CD4-positive, alpha-beta T cell treated with Interleukin-17A for 4 hours (primary cell): ENCODE measurements around the gene OTOA.
A peak's percentile ranks its signal among the peaks of the same experiment; 100 is the strongest.
"Not testable (repeated sequence)": the region's sequence is repeated elsewhere in the genome, so short reads cannot be mapped to it uniquely, and the experiment has no call there.

Experiments used
- DNase-seq: peaks from one replicate; pipeline ENCODE4 v3.0.0-alpha.2; 2020; ENCODE audit warnings: mixed read lengths

Gene OTOA

GRCh38 chr16:21683184-21683583, 19.4 kb downstream of the OTOA start:
- DNase-seq = no peak

GRCh38 chr16:21684199-21684598, 20.4 kb downstream of the OTOA start:
- DNase-seq = peak; percentile 60

DNA sequence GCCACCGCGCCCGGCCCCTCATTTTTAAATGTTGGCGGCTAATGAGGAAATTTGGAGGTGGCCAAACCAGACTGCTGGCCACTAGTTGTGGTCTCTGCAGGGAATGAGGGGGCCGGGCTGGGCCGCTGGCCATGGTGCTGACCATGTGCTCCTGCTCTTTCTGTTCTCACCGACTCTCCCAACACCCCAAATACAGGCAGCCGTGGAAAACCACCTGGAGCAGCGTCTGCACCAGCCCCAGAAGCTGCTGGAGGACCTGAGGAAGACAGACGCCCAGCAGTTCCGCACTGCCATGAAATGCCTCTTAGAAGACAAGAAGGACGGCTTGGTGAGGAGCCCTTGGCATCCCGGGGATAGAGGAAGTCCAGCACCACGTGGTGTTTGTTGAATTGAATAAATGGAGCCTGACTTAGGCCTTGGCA, 21.3 kb downstream of the OTOA start:
- DNase-seq = no peak

DNA sequence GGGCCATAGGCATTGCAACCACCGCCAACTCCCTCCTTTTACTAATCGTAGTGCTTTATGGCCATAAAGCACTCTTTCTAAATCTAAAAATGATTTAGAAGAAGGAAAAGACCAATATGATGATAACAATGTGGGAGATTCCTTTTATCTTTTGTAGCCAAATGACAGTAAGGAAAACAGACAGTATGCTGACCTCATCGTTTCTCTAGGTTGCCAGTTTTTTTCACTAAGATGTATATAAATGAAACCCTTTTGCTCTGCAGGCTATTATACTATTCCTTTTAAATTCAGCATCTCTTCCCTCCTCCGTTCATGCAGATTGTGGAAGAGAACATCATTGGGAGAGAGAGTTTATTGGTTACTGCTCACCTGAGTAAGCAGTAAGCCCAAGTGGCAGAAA, 25.3 kb downstream of the OTOA start:
- DNase-seq = no peak

DNA sequence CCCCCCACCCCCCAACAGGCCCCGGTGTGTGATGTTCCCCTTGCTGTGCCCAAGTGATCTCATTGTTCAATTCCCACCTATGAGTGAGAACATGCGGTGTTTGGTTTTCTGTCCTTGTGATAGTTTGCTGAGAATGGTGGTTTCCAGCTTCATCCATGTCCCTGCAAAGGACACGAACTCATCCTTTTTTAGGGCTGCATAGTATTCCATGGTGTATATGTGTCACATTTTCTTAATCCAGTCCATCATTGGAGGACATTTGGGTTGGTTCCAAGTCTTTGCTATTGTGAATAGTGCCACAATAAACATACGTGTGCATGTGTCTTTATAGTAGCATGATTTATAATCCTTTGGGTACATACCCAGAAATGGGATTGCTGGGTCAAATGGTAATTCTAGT, 27.2 kb downstream of the OTOA start:
- DNase-seq = not testable (repeated sequence)

DNA sequence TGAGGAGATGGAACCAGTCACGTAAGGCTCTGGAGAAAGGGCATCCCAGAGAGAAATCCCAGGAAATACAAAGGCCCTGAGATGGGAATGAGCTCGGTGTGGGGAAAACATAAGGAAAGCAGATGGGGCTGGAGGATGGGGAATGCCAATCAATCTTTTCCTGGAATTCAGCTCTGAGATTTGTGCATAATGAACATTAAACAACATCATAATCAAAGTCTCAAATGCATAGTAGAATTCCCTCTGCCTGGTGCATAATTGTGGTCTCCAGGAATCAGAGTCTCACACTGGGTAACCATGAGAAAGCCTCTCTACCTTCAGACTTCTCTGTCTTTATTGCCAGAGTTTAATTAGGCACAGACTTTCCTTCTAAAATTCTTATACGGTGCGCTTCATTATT, 30.8 kb downstream of the OTOA start:
- DNase-seq = no peak

GRCh38 chr16:21697032-21697431, 33.3 kb downstream of the OTOA start:
- DNase-seq = no peak

DNA sequence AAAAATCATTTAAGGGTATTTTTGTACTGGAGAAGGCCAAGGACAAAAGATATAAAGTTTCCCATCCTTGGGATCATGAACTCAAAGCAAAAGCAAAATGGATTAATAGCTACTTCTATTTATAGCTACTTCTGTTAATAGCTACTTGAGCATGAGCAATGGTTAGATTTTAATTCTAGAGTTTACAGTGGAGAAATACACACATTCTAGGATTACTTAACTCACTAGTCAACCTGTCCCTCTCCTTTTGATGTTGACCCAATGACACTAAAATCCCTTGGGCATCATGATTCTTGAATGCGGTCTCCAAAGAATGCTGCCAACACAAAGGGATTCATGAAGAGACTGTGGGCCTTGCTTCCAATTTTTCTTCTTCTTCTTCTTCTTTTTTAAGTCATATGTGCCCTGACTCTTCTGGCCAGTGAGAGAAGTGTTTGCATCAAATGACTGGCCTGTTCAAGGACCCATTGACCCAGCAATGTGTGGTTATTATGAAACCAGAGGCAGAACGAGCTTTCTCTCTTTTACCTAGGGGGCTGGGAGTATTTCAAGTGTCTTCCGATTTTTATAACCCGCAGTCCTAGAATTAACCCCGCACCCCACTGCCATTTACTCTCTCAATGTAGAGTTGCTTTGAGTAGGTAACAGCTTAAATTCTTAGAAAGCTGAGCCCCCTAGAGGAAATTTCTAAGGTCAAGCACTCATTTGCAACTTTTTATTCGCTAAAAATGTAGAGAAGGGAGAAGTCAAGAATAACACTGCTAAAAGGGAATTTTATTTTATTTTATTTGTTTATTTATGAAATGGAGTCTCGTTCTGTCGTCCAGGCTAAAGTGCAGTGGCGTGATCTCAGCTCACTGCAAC, 34.6 kb downstream of the OTOA start:
- DNase-seq = no peak

GRCh38 chr16:21701271-21701670, 37.5 kb downstream of the OTOA start:
- DNase-seq = no peak

DNA sequence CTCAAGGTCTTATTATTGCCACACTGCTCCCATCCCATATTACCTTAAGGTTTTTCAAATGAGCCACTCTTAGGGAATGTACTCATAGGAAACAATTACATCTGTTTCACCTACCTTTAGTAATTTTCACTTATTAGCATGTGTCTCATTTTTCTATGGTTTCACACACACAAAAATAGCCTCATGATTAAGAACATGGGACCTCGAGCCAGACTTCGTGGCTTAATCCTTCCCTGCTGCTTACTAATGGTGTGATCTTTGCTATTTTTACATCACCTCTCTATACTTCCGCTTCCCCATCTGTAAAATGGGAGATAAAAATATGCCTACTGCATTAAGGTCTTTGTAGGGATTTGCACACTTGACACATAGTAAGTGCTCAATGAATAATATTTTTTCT, 38.5 kb downstream of the OTOA start:
- DNase-seq = no peak

DNA sequence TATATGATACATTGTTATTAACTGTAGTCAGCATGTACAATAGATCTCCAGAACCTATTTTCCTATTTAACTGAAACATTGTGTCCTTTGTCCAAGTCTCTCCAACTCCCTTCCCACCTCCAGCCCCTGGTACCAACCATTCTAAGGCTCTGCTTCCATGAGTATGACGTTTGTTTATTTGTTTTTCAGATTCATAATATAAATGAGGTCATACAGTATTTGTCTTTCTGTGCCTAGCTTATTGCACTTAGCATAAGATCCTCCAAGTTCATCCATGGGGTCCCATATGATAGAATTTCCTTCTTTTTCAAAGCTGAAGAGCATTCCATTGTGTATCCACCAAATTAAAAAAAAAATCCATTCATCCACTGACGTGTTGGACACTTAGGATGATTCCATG, 39.4 kb downstream of the OTOA start:
- DNase-seq = no peak

DNA sequence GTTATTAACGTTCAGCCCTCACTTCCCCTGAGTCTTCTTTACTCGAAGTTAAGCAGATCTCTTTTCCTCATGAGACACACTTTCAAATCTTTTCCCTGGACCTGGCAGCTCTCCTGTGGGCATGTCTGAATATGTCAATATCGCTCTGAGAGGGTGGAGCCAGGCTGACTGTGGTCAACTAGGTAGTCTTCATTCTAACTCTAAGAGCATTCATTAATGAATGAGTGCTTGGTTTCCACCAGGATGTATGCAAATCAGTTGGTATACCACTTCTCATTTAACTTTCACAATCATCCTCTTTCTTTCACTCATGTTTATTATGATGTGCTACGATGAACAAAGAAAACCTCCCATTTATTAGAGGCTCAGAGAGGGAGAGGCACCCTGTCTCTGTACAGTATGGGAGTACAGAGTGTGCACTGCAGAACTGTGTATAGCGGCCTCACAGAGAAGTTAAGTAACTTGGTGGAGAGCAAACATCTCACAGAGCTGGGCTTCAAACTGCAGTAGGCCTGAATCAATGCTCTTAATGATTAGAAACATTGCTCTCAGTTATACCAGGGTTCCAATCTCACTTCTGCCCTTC, 39.9 kb downstream of the OTOA start:
- no peak for DNase-seq

GRCh38 chr16:21704266-21704665, 40.5 kb downstream of the OTOA start:
- no peak for DNase-seq

GRCh38 chr16:21704733-21705132, 41.0 kb downstream of the OTOA start:
- DNase-seq = no peak

DNA sequence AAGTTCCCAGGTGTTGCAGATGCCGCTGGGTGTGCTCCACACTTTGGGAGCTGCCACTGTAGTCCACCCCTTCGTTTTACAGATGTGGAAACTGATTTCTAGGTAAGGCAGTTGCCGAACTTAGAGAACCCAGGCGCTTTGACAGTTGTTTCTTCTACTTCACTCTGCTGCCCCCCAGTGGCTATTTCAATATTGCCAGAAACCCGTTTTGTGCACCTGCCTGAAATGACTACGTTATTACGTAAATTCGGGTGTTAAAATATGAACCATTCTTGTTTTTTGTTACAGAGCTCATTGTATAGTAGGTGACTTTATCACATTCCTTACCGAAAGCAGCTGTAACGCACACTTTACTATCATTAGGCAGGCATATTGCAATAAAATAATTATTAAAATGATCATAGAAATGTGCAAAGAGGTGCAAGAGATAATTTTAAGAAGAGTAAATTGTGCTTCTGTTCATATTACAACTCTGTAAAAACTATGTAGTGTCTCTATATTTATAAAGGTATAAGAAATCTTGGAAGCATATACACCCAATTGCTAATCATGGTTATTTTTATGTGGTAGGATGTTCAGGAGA, 44.9 kb downstream of the OTOA start:
- peak; percentile 92 for DNase-seq

- DNase-seq = no peak
These were observed 47.2 kb downstream of the OTOA start for GRCh38 chr16:21710938-21711337.

- DNase-seq = no peak
These were observed 50.0 kb downstream of the OTOA start for GRCh38 chr16:21713549-21714368.

- not testable (repeated sequence) for DNase-seq
These were observed 50.5 kb downstream of the OTOA start for GRCh38 chr16:21714369-21714618.

DNA sequence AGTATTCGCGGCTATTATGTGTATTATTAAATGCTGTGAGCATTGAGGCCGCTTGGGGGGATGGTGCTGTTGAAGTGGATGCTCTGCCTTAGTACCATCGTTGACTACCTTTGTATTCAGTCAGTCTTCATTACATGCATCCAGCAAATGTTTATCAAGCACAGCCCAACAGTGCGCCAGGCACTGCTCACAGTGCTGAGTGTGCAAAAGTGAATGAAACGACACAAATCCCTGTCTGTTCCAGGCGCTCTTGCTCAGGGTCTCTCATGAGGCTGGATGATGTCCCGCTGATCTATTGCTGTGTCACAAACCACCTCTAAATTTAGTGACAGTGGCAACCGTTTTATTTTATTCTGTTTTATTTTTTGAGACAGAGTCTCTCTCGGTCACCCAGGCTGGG, 53.8 kb downstream of the OTOA start:
- no peak for DNase-seq

DNA sequence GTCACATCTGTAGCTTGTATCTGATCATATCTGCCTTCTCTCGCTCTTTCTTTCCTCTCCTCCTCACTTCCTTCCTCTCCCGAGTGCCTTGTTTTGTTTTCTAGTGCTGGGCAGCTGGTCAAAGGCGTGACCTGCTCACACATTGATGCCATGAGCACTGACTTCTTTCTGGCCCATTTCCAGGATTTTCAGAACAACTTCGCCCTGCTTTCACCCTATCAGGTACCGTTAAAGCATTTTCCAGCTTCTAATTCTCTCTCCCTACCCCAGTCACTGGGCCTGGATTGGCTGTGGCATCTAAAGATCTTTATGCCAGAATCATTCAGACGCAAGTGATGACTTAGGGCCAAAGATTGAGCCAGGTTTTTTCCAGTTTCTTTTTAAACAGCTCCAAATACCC, 55.5 kb downstream of the OTOA start:
- DNase-seq = no peak

- DNase-seq = no peak
These were observed 56.8 kb downstream of the OTOA start for GRCh38 chr16:21720533-21720932.

- DNase-seq = no peak
These were observed 59.1 kb downstream of the OTOA start for GRCh38 chr16:21722771-21723455.

DNA sequence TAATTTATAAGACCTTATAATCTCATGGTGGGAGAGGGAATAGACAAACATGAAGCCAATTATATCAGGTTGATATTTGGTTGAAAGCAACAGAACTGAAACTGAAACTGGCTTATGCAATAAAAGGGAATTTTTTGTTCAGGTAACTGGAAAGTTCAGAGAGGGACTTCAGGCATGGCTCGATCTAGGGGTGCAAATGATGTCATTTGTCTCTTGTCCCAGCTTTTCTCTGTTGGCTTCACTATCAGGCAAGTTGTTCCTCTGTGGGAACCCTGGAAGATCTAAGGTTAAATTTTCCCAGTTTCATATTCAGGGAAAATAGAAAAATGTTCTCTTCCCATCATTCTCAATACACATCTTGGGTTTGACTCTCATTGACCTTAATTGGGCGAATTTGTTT, 59.8 kb downstream of the OTOA start:
- DNase-seq = no peak
